Fibroblast of pulmonary artery (primary cell): ENCODE results near the gene TAF6.

Experiments
- DNase-seq: peaks from one replicate; pipeline ENCODE4 v3.0.0-alpha.2; 2010; ENCODE audit warnings: low read depth
- H3K4me3 ChIP-seq: replicated peaks from 2 replicates; pipeline ENCODE4 v1.5.1; 2011; ENCODE audit warnings: low read depth, mild to moderate bottlenecking, control low read depth, low read length, moderate library complexity
- CTCF ChIP-seq: IDR thresholded peaks from 2 replicates; pipeline ENCODE4 v1.5.1; 2011; ENCODE audit warnings: mild to moderate bottlenecking, control low read depth, low read length, inconsistent platforms; ENCODE audit errors: missing control alignments

Gene TAF6

DNA sequence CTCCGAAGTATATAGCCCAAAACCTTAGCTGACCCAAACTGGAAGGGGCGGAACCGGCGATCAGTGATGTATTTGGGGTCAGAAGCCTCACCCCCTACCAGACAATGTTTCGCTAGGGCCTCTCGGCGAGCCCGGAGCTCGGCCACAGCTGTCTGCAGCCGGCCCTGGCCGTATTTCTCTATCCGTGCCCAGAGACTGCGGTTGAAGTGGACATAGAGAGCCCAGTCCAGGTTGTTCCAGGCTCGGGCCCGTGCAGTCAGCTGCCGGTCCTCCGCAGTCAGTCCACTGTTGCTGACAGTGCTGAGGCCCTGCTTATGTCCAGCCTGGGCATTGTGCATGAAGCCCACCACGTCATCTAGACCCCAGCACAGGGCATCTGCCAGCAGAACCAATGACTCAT lies 40.9 kb upstream of the TAF6 start:
- no peak overlapping the region for H3K4me3 ChIP-seq
- no peak for DNase-seq
- TF ChIP-seq CTCF, result no peak

DNA sequence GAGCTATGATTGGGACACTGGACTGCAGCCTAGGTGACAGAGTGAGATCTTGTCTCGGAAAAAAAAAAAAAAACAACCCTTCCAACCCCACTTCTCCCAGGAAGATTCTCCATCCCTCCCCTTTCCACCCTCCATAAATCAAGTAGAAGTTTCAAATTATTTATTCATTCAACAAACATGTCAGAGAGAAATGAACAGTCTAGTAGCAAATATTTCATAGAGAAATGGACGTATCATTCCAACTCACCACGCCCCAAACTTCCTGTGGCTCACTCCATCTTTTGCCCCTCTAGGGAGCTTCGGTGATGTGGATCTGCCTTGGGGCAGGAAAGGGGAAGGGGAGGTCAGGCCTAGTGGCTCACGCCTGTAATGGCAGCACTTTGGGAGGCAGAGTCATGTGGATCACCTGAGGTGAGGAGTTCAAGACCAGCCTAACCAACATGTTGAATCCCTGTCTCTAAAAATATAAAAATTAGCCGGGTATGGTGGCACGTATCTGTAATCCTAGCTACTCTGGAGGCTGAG lies 40.0 kb upstream of the TAF6 start:
- H3K4me3 ChIP-seq, result peak overlapping the region; percentile 66
- no peak for TF ChIP-seq CTCF
- no peak for DNase-seq

DNA sequence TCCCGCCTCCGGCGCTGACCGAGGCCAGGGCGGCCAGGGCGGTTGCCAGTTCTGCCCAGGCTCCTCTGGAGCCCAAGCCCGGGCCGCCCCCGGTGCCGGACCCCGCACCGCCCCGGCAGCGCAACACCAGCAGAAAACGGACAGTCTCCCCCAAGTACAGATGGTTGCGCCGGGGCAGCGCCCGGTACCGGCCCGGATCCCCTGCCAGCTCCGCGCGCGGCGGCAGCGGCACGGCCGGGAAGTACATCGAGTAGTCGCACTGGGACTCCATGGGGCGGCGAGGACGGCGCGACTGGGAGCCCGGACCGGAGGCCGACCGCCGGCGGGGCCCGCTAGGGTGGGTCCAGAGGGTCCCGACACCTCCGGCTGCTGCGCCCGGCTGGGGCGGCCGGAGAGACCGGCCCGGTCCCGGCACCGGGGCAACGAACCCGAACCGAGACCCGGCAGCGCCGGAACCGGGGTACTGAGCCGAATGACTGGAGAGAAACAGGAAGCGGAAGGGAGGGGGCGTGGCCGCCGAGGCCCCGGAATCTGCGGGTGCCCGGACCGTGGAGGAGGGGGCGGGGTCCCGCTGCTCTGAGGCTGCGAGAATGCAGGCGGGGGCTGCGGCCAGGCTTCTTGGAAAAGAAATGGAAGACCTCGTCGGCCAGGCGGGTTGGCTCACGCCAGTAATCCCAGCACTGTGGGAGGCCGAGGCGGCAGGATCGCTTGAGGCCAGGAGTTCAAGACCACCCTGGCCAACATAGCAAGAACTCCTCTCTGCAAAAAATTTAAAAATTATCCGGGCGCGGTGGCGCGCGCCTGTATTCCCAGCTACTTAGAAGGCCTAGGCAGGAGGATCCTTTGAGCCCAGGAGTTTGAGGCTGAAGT lies 39.3 kb upstream of the TAF6 start, which contains the start of gene TRAPPC14:
TSS of gene TRAPPC14 (minus strand) at position 495 of the 870 bp plus-strand sequence. CDS start at position 271, 224 bp downstream.
- no peak for TF ChIP-seq CTCF
- DNase-seq, result peak; percentile 88
- peak within 1 kb of the TSS; percentile 66 for H3K4me3 ChIP-seq

DNA sequence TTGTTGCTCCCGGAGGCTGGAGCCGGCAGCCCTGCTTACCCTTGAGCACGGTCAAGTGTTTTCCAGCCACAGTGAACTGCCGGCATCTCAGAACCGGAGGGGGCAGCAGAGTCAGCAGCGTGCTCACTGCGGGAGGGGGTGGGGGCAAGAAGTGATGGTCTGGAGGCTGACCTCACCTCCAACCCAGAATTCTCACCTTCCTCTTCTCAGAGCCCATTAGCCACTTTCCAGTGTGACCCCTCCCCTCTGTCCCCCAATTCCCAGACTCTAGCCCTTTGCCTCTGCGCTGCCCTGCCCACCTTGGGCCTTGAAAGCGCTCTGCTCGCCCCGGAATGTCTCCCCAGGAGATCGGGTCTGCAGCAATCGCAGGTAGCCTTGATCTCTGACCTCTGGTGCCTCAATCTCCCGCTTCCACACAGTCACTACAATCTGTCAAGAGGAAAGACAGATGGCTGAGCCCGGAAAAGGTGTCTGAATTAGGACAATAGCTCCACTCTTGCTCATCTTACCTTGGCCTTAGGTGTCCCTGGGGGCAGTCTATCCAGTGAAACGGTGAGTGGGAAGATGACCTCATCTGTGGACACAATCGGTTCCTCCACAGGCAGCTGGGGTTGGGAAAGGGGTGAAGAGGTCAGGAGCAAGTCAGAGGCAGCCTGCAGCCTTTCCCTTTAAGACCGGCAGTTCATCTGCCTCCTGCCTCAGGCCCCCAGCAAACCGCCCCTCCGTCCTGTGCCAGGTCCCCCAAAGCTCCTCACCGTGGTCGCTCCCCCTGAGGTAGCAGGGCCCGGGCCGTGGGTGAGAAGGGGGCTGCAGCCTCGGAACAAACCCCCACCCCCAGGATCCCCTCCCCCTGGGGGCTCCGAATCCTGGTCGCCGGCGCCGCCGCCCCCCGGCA lies 38.4 kb upstream of the TAF6 start:
- DNase-seq, result peak; percentile 55
- peak; percentile 27 for TF ChIP-seq CTCF
- peak overlapping the region; percentile 66 for H3K4me3 ChIP-seq

DNA sequence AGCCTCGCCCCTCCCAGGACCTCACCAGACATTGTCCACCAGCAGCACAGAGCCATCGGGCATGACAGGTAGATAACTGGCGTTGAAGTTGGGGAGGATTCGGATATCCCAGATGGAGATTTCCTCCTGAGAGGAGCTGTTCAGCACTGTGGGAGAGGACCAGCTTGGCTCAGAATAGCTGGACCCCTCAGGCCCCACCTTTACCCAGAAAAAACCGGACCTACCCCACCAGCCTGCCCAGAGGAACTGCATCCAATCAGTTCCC lies 37.8 kb upstream of the TAF6 start:
- TF ChIP-seq CTCF, result no peak
- no peak for DNase-seq
- H3K4me3 ChIP-seq, result peak overlapping the region; percentile 66

DNA sequence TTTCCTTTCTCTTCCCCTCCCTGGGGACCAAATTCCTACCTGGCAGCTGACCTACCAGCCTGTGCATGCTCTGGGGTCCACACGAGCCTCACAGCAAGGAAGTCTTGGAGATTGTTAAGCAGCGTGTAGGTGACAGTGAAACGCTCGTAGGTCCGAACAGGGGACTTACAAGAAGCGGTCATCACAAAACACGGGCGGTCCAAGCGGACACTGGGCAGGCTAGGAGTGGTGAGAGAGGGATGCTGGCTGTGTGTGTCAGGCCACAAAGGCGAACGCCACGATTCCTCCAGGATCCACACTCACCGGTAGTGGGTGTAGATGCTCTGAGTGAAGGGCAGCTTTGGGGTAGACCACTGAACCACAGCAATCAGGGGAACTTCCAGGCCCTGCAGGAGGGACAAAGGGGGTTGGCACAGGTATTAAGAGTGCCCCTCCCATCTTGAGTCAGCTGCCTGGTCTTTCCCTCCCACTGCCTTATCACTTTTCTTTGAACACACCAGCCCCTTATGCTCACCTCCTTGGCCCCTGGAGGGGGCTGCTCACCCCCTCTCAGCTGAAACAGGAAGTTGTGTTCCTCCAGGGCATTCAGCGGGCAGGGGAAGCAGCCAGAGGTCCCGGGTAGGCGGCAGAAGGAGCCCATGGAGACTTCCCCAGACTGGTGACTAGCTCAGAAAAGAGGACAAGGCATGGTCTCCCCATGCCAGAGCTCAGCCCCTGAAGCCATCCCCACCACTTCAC lies 37.3 kb upstream of the TAF6 start:
- H3K4me3 ChIP-seq, result no peak overlapping the region
- no peak for DNase-seq
- TF ChIP-seq CTCF, result no peak
